OCI-LY7 (cell line): ENCODE measurements around the gene LRIG3. TPM values are rescaled to one million over a fixed set of nuclear protein-coding genes. Genes with fewer than 3 reads are reported as not detected.

Experiments used
- BruUV-seq: library from RNA; stranded (reverse); fragments of 400-500 nt; replicated peaks from 2 replicates; lab custom pipeline; 2021; lab: Mats Ljungman, UMichigan
- CTCF ChIA-PET: fragments of 300-600 bp; sonication (Branson Sonifier 250); formaldehyde crosslinking; loops from one replicate; lab custom pipeline; 2022; ENCODE audit warnings: antibody characterized with exemption; ENCODE audit not compliant: unreplicated experiment; lab: Charles Lee
- POLR2A ChIA-PET: fragments of 300-600 bp; sonication (Branson Sonifier 250); formaldehyde crosslinking; loops from one replicate; lab custom pipeline; 2022; ENCODE audit warnings: antibody characterized with exemption; lab: Charles Lee
- DNase-seq: peaks from one replicate; pipeline ENCODE4 v3.0.0-alpha.2; 2015; ENCODE audit warnings: low spot score
- H2AFZ ChIP-seq: fragments of 200-600 bp; sonication (generic), shearing (Covaris generic); 2 replicates; pipeline ENCODE4 v1.6.1; 2014; ENCODE audit warnings: mild to moderate bottlenecking, antibody characterized with exemption, low read length, moderate library complexity
- H3K27ac ChIP-seq: fragments of 200-600 bp; sonication (generic); 2 replicates; pipeline ENCODE4 v1.5.1; 2014; ENCODE audit warnings: mixed run types, low read depth, mild to moderate bottlenecking, moderate library complexity, low read length, inconsistent platforms; ENCODE audit not compliant: poor library complexity, severe bottlenecking
- H3K36me3 ChIP-seq: fragments of 200-600 bp; sonication (generic); 2 replicates; pipeline ENCODE4 v1.6.1; 2014; ENCODE audit warnings: mild to moderate bottlenecking, antibody characterized with exemption, low read length, moderate library complexity, mixed read lengths; ENCODE audit not compliant: insufficient read depth
- H3K4me1 ChIP-seq: fragments of 200-600 bp; sonication (generic); 2 replicates; pipeline ENCODE4 v1.5.1; 2014; ENCODE audit warnings: mild to moderate bottlenecking, low read length; ENCODE audit not compliant: insufficient read depth, poor library complexity, severe bottlenecking
- H3K4me2 ChIP-seq: fragments of 200-600 bp; sonication (generic); 2 replicates; pipeline ENCODE4 v1.6.1; 2014; ENCODE audit warnings: mild to moderate bottlenecking, low read length
- H3K4me3 ChIP-seq: fragments of 200-600 bp; sonication (generic); 2 replicates; pipeline ENCODE4 v1.5.1; 2014; ENCODE audit warnings: mild to moderate bottlenecking, low read depth, low read length; ENCODE audit not compliant: poor library complexity, severe bottlenecking
- H3K79me2 ChIP-seq: fragments of 200-600 bp; sonication (generic); 2 replicates; pipeline ENCODE4 v1.6.1; 2016; ENCODE audit warnings: low read depth, mild to moderate bottlenecking, low read length, moderate library complexity, mixed read lengths; ENCODE audit not compliant: insufficient read depth
- H3K9me2 ChIP-seq: fragments of 200-600 bp; sonication (generic); 2 replicates; pipeline ENCODE4 v1.6.1; 2016; ENCODE audit warnings: mild to moderate bottlenecking, low read length, mixed read lengths; ENCODE audit not compliant: insufficient read depth
- H3K9me3 ChIP-seq: fragments of 200-600 bp; sonication (generic); 2 replicates; pipeline ENCODE4 v1.6.1; 2014; ENCODE audit warnings: mild to moderate bottlenecking, mixed run types, low read length, mixed read lengths
- H4K20me1 ChIP-seq: fragments of 200-600 bp; sonication (generic); 2 replicates; pipeline ENCODE4 v1.6.1; 2014; ENCODE audit warnings: mild to moderate bottlenecking, antibody characterized with exemption, low read length, moderate library complexity, mixed read lengths; ENCODE audit not compliant: insufficient read depth
- CTCF ChIP-seq: fragments of 200-600 bp; sonication (generic); conservative IDR thresholded peaks from 2 replicates; pipeline ENCODE4 v1.5.1; 2014; ENCODE audit warnings: mild to moderate bottlenecking, antibody characterized with exemption, low read length, moderate library complexity, mixed read lengths
- EZH2phosphoT487 ChIP-seq: fragments of 200-600 bp; sonication (generic); IDR thresholded peaks from 2 replicates; pipeline ENCODE4 v1.6.1; 2018; ENCODE audit warnings: low read depth, borderline replicate concordance, mild to moderate bottlenecking, mixed run types, antibody characterized with exemption, low read length, moderate library complexity, mixed read lengths
- intact Hi-C: fragments of 100-400 bp; cut with micrococcal nuclease; formaldehyde crosslinking; loops from one replicate; pipeline ENCODE4 v1.10.0; 2022; ENCODE audit not compliant: unreplicated experiment
- total RNA-seq, 2 experiments: library from RNA; depleted of rRNA in 1 of 2; stranded (reverse); fragments of >200 nt in 1 of 2; shearing (Covaris generic) in 1 of 2; gene quantifications; 2 replicates each; pipeline ENCODE4 v1.2.3, GENCODE V29; 2014 to 2022

Gene LRIG3
- total RNA-seq, 2 experiments from 2014 or later, result not detected

- Histone ChIP-seq H3K9me2 (no peaks in the 10 kb centered on the region), H3K27ac (no peak overlapping the region), H3K4me1 (no peaks in the 10 kb centered on the region), H3K4me3 (no peak overlapping the region), H2AFZ (no peak overlapping the region), H4K20me1 (no peaks in the 10 kb centered on the region), H3K4me2 (no peak overlapping the region), H3K36me3 (no peaks in the 10 kb centered on the region), H3K9me3 (no peaks in the 10 kb centered on the region), H3K79me2 (no peaks in the 10 kb centered on the region)
- TF ChIP-seq EZH2phosphoT487 (no peak), CTCF (no peak)
- intact Hi-C loops, result no loop called here
- POLR2A ChIA-PET, result no interaction called here
- DNase-seq, result no peak
- no TSS peak for BruUV-seq
- CTCF ChIA-PET, result no interaction called here
Measured at GRCh38 chr12:58901664-58902063, 18.6 kb downstream of the LRIG3 start.

DNA sequence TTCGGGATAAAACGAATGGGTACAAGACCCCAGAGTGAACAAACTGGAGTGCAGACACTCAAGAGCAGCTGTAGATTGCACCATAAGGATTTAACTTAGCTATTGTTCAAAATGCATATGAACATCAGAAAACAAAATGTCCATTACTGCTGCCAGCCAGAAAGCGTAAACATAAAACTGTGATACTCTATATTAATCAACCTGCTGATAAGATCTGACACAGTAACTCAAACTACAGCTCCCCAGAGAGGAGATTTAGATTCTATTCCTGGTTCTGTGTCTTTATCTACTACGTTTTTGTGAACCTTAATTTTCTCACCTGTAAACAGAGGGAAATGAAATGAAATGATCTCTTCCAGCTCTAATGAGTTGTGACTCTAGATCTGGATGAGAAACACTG lies 22.3 kb downstream of the LRIG3 start:
- no peaks in the 10 kb centered on the region for H3K4me1 ChIP-seq
- H4K20me1 ChIP-seq, result no peaks in the 10 kb centered on the region
- no peak overlapping the region for H3K27ac ChIP-seq
- no peaks in the 10 kb centered on the region for H3K9me2 ChIP-seq
- no peaks in the 10 kb centered on the region for H3K79me2 ChIP-seq
- H3K36me3 ChIP-seq, result no peaks in the 10 kb centered on the region
- no peak overlapping the region for H2AFZ ChIP-seq
- DNase-seq, result no peak
- no peak overlapping the region for H3K4me2 ChIP-seq
- intact Hi-C loops, result no loop called here
- no peaks in the 10 kb centered on the region for H3K9me3 ChIP-seq
- CTCF ChIA-PET, result no interaction called here
- TF ChIP-seq CTCF (no peak), EZH2phosphoT487 (no peak)
- no peak overlapping the region for H3K4me3 ChIP-seq
- POLR2A ChIA-PET, result interaction anchor here (0.5 to 1.0 kb wide), 2 partner anchors 13 to 16 kb away, joined by 3 to 5 read pairs; no protein-coding TSS in a partner anchor
- no TSS peak for BruUV-seq

DNA sequence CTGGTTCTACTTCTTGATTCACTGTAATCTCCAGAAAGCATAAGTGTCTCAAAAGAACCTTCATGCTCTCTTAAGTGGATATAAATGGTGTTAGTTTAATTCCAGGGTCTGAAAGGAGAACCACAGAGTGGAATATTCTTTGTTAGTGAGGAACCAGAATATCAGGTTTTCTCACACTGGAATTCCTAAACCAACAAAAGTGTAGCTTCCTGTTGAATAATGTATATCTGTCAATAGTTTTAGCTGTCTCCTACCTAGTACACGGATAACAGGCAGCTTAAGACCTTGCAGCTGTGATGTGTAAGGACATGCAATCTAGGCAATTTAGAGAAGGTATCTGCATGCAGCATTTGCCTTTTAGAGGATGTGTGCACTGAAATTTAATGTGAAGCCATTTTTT lies 24.0 kb downstream of the LRIG3 start:
- no peaks in the 10 kb centered on the region for H3K4me1 ChIP-seq
- no peaks in the 10 kb centered on the region for H3K9me3 ChIP-seq
- no peaks in the 10 kb centered on the region for H3K79me2 ChIP-seq
- no peak overlapping the region for H3K4me3 ChIP-seq
- H3K27ac ChIP-seq, result no peak overlapping the region
- no peak for DNase-seq
- ChIA-PET POLR2A (no interaction called here), CTCF (no interaction called here)
- intact Hi-C loops, result no loop called here
- BruUV-seq, result no TSS peak
- no peaks in the 10 kb centered on the region for H4K20me1 ChIP-seq
- no peak for TF ChIP-seq CTCF
- TF ChIP-seq EZH2phosphoT487, result no peak
- H3K9me2 ChIP-seq, result no peaks in the 10 kb centered on the region
- no peak overlapping the region for H2AFZ ChIP-seq
- no peaks in the 10 kb centered on the region for H3K36me3 ChIP-seq
- H3K4me2 ChIP-seq, result no peak overlapping the region
